A204.1 (cell line): Measurements from ENCODE around the gene TGFB1.
A peak's percentile ranks its signal among the peaks of the same experiment; 100 is the strongest.
"Not testable (repeated sequence)": the region's sequence is repeated elsewhere in the genome, so short reads cannot be mapped to it uniquely, and the experiment has no call there.

Experiments
- FAIRE-seq: peaks from 2 replicates; lab custom pipeline; 2012; peaks lifted over from hg19 to GRCh38; lab: Jason Lieb, UNC

TGFB1 gene

GRCh38 chr19:41369769-41370168 lies 16.0 kb upstream of the TGFB1 start:
- FAIRE-seq: no peak

- FAIRE-seq: no peak
These were observed 14.2 kb upstream of the TGFB1 start for GRCh38 chr19:41367848-41368301.

GRCh38 chr19:41366089-41366488 lies 12.4 kb upstream of the TGFB1 start:
- FAIRE-seq: no peak

DNA sequence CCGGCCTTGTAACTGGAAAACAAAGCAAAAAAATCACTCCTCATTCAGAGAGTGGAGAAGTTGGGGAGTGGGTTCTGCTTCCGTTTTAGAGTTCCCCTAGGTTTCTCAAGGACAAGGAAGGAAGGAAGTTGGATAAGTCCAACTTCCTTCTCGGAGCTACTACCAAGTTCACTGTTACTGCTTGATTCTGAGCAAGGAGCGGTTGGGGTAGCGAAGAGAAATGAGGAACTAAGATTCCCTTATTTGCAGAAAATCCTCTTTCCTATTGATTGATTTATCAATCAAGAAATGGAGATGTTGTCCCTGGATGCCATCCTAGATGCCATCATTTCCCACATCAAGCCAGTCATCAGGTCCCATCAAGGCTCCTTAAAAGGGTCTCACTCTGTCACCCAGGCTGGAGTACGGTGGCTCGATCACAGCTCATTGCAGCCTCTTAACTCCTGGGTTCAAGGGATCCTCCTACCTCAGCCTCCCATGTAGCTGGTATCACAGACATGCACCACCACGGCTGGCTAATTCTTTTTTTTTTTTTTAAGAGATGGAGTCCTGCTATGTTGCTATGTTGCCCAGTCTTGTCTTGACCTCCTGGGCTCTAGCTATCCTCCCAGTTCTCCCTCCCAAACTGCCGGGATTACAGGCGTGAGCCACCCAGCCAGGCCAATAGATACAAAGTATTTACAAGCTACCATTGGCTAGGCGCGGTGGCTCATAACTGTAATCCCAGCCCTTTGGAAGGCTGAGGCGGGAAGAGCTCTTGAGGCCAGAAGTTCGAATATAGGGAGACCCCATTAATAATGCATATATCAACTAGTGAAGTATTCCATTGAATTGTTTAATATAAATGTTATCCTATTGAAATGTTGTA lies 11.0 kb upstream of the TGFB1 start:
- FAIRE-seq: no peak

- FAIRE-seq: peak; percentile 93
These were observed 10.2 kb upstream of the TGFB1 start, which contains the start of gene B9D2 for GRCh38 chr19:41363753-41364523. TSS of gene B9D2 (minus strand) at chr19:41364149. CDS start at chr19:41363519, 630 bp downstream.

DNA sequence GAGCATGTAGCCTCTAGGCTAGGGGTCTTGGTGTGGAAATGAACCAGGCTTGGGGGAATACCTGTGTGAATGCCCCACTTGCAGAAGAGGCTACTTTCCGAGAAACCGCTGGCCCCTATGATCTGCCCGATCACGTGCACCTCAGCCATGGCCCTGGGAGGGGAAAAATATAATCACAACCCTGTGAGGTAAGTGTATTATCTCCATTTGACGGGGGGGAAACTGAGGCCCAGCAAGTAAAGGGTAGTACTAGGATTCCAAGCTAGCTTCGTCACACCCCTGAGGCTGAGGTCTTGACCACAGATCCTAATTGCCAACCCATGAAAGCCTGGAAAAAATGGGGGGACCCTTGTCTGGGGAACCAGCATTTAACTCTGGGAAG lies 9.6 kb upstream of the TGFB1 start:
- FAIRE-seq: no peak

GRCh38 chr19:41362143-41362847 lies 8.6 kb upstream of the TGFB1 start:
- no peak for FAIRE-seq

GRCh38 chr19:41359741-41360140 lies 6.0 kb upstream of the TGFB1 start:
- no peak for FAIRE-seq

GRCh38 chr19:41357746-41358145 lies 4.0 kb upstream of the TGFB1 start:
- FAIRE-seq: no peak

DNA sequence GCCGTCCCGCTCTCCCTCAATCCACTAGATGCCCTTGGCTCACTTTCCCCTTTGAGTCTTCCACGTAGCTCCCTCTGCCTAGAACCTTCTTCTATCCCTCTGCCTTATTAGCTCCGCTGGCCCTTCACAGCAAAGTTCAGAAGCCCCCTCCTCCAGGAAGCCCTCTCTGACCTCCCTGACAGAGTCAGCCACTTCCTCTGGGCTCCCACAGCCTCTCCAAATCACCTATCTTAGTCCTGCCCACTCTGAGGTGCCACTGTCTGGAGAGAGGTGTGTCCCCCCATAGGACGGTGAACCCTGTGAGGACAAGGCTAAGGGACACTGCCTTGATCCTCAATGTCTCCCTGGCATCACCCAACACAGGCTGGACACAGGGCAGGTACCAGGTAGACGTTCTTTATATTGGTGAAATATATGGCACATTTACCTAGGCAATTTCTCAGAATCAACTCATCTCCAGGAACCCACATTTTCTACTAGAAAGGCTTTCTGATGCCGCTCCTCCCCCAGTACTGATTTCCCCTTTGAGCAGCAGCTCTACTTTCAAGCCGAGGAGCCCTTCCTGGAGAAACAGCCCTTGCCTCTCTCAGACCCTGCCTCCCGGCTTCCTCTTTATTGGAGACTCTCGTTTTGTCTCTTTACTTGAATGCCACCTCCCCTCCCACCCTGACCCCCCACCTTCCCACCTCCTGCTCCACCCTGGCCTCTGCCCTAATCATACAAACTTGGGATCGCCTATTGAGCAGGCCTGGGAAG lies 3.4 kb upstream of the TGFB1 start:
- FAIRE-seq: no peak

DNA sequence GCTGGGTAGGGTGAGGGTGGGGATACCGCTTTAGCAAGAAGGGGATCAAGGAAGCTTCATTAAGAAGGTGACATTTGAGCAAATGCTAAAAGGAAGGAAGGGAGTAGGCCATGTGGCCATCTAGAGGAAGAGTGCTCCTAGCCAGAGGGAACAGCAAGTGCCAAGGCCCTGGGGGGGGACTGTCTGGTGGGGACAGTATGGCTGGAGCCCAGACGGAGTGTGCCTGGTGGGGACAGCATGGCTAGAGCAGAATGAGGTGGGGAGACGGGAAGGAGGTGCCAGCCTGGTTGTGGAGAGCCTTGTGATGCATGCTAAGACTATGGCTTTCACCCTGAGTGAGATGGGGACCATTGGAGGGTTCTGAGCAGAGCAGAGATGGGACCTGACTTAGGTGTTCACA lies 2.1 kb upstream of the TGFB1 start:
- FAIRE-seq: no peak

- no peak for FAIRE-seq
These were observed 1.3 kb upstream of the TGFB1 start for GRCh38 chr19:41355035-41355434.

GRCh38 chr19:41354343-41354953 lies 726 bp upstream of the TGFB1 start:
- no peak for FAIRE-seq

DNA sequence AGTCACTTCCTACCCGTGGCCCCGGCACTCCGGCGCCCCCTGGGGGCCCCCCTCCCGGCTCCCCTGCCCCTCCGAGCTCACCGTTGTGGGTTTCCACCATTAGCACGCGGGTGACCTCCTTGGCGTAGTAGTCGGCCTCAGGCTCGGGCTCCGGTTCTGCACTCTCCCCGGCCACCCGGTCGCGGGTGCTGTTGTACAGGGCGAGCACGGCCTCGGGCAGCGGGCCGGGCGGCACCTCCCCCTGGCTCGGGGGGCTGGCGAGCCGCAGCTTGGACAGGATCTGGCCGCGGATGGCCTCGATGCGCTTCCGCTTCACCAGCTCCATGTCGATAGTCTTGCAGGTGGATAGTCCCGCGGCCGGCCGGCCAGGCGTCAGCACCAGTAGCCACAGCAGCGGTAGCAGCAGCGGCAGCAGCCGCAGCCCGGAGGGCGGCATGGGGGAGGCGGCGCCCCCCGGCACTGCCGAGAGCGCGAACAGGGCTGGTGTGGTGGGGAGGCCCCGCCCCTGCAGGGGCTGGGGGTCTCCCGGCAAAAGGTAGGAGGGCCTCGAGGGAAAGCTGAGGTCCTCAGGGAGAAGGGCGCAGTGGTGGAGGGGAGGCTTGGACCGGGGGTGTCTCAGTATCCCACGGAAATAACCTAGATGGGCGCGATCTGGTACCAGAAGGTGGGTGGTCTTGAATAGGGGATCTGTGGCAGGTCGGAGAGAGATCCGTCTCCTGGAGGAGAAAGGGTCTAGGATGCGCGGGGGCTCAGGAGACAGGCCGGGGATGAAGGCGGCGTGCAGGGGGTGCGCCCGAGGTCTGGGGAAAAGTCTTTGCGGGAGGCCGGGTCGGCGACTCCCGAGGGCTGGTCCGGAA lies 885 bp downstream of the TGFB1 start:
- FAIRE-seq: no peak

DNA sequence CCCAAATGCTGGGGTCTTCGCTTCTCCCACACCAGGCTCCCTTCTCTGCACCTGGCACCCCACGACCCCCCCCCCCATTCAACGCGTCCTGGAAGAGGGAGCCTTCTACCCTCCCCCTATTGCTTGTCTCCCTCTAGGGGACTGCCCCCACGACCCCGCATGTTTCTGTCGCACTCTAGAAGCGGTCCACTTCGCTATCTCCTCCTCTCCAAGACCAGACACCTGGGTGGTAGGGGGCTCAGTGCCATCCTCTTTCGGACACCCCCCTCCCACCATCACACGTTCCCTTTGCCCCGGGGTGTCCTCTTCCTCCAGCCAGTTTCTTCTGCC lies 1.5 kb downstream of the TGFB1 start:
- no peak for FAIRE-seq

DNA sequence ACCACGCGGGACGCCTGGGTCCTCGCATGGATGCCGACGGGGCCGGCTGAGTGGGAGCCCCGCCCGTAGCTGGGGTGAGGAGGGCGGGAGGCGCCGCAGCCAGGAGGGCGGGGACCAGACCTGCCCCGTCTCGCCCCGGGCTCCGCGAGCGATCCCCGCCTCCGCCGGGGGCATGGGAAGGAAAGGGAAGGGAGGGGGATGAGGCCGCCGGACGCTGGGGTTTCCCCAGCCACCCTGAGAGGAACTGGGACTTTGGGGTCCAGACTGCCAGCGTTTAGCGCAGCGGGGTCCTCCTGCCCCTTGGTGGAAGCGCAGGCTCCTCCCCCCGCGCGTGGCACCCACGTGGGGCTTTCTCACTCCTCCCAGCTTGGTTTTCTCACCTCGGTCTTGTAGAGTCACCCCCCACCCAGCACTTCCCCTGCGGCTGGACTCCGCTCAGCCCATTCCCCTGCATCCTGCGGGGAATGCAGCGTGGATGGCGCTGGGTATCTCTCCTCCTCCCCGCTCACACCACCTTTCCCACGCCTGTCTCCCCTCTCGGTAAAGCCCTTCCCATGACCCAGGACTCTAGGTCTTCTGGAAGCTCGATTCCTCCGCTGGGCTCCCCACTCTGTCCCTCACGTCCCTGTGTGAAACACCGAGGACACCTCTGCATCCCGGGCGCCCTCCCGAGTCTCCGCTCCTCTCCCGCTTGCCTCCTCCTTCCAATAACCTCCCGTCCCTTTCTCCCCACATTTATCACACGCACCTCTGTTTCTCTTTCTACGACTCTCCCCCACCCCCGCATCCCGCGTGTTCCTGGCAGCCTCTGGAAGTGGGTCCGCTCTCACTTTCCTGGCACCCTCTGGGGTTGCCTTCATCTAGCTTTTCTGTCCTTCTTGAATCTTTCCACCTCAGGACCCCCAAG lies 2.1 kb downstream of the TGFB1 start:
- no peak for FAIRE-seq

GRCh38 chr19:41350735-41351338 lies 2.9 kb downstream of the TGFB1 start:
- no peak for FAIRE-seq

GRCh38 chr19:41346916-41347315 lies 6.8 kb downstream of the TGFB1 start:
- not testable (repeated sequence) for FAIRE-seq

DNA sequence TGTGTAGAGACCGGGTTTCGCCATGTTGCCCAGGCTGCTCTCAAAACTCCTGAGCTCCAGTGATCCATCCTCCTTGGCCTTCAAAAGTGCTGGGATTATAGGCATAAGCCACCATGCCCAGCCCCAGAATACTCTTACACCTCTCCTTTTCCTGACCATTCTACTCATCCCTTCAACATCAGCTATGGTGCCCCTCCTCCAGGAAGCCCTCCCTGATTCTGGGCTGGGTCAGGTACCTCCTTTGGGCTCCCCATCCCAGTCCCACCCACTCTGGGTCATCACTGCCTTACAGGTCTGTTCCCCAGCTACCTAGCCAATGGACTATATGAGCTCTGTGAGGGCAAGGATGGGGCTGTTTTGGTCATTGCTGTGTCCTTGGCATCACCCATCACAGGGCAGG lies 9.6 kb downstream of the TGFB1 start:
- FAIRE-seq: no peak
